Stimulated activated CD8-positive, alpha-beta memory T cell treated with anti-CD3 and anti-CD28 coated beads, Interleukin-4, amount 100 ng/mL, for 24 hours (primary cell): ENCODE results near the gene POMT1.
"Not testable (repeated sequence)": the region's sequence is repeated elsewhere in the genome, so short reads cannot be mapped to it uniquely, and the experiment has no call there.

Experiments used
- DNase-seq: peaks from one replicate; pipeline ENCODE4 v3.0.0-alpha.2; 2020; ENCODE audit warnings: low read depth

The POMT1 gene, protein sequence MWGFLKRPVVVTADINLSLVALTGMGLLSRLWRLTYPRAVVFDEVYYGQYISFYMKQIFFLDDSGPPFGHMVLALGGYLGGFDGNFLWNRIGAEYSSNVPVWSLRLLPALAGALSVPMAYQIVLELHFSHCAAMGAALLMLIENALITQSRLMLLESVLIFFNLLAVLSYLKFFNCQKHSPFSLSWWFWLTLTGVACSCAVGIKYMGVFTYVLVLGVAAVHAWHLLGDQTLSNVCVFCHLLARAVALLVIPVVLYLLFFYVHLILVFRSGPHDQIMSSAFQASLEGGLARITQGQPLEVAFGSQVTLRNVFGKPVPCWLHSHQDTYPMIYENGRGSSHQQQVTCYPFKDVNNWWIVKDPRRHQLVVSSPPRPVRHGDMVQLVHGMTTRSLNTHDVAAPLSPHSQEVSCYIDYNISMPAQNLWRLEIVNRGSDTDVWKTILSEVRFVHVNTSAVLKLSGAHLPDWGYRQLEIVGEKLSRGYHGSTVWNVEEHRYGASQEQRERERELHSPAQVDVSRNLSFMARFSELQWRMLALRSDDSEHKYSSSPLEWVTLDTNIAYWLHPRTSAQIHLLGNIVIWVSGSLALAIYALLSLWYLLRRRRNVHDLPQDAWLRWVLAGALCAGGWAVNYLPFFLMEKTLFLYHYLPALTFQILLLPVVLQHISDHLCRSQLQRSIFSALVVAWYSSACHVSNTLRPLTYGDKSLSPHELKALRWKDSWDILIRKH

DNA sequence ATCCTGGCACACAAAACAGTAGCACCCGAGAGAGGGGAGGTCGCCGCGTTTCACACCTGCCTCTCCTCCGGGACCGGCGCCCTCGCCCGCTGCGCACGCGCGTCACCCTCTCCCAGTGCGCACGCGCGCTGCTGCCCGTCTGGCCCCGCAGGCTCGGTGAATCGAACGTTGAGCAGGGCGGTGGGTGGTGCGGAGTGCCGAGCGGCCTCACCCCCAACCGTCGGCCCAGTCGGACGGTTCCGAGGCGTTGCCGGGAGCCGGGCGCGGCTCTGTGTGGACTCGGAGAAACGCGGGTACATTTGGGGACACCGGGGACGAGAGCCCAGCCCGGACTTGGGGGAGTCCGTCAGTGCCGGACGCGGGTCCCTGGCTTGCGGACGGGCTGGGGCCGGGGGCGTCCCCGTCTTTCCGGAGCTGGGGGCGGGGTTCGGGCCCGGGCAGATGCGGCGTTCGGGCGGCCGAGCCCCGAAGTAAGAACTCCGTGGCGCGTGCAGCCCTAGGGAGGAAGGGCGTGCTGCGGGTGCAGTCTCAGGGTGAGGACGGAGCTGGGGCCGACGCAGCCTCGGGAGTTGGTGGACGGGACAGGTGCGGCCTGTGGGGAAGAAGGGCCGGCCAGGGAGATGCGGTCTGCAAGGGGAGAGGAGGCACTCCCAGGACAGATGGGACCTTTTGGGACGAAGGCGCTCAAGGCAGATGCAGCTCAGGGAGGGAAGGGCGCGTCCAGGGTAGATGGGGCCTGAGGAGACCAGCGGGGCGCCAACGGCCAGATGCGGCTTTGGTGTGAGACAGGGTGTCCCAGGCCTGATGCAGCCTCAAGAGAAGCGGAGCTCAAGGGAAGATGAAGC lies at the start of gene POMT1:
POMT1 (plus strand) TSS at position 138 of the 845 bp plus-strand sequence. CDS start 1,301 bp downstream, outside the sequence.
- peak; percentile 79 for DNase-seq

DNA sequence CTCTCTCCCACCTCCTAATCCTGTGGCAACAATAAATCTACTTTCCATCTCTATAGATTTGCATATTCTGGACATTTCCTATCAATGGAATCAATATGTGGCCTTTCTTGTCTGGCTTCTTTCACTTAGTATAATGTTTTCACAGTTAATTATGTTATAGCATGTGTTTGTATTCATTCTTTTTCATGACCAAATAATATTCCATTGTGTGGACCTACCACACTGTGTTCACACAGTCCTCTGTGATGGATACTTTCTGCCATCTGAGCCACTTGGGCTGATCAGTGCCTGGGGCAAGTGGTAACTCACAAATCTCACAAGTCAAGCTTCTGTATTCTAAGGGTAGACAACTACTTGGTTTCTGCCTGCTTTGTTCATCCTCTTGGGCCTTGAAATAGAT lies 48.7 kb upstream of the POMT1 start:
- no peak for DNase-seq

DNA sequence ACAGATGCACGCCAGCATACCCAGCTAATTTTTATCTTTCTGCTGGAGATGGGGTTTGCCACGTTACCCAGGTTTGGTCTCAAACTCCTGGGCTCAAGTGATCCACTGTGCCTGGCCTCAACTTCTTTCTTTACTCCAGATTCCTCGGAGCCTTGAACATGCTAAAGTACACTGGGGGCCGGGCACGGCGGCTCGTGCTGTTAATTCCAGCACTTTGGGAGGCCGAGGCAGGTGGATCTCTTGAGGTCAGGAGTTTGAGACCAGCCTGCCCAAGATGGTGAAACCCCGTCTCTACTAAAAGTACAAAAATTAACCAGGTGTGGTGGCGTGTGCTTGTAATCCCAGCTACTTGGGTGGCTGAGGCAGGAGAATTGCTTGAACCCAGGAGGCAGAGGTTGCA lies 47.1 kb upstream of the POMT1 start:
- not testable (repeated sequence) for DNase-seq

DNA sequence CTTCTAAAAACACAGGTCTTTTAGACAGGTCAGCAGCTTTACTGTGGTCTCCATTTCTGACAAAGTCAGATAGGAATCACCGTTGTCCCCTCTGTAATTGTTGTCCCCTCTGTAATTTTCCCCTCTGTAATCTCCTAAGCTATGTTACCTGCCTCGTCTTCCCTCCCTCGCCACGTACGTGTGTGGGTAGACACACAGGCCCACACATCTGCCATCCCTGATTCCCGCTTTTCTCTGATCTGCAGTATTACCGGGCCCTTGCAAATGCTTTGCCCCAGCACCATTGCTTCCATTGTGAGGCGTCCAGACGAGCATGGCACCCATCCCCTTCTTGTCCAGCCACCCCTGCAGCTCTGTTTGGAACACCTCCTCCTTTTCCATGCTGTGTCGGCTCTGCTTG lies 45.0 kb upstream of the POMT1 start:
- DNase-seq = no peak

DNA sequence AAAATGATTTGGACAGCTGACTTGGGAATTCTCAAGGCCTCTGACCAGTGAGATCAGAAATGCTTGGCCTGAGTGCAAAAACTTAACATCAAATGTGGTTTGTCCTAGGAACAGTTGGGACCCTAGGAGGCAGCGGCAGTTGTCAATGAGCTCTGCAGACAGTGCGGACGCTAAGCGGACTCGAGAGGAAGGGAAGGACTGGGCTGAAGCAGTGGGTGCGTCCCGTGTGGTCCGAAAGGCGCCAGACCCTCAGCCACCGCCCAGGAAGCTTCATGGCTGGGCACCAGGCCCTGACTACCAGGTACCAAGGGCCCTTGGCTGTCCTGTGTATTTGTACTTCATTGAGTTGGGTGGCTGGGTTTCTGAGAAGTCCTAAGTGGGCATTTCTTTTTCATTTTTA lies 43.7 kb upstream of the POMT1 start:
- DNase-seq = no peak

DNA sequence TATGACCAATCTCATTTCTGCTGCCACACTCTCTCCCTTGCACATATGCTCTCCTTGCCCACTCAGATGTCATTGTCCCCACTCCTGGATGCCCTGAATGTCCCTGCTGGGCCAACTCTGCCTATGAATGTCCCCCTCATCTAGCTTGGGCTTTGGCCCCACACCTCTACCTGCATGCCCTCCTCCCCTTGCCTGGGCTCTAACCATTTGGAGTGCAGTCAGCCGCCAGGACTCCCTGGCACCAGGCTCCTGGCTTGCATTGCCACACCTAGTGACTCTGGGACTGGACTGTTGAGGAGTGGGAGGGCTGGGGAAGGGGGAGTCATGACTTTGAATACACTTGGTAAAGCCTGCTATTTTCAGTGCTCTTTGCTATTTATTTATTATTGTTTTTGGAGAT lies 41.6 kb upstream of the POMT1 start:
- no peak for DNase-seq

DNA sequence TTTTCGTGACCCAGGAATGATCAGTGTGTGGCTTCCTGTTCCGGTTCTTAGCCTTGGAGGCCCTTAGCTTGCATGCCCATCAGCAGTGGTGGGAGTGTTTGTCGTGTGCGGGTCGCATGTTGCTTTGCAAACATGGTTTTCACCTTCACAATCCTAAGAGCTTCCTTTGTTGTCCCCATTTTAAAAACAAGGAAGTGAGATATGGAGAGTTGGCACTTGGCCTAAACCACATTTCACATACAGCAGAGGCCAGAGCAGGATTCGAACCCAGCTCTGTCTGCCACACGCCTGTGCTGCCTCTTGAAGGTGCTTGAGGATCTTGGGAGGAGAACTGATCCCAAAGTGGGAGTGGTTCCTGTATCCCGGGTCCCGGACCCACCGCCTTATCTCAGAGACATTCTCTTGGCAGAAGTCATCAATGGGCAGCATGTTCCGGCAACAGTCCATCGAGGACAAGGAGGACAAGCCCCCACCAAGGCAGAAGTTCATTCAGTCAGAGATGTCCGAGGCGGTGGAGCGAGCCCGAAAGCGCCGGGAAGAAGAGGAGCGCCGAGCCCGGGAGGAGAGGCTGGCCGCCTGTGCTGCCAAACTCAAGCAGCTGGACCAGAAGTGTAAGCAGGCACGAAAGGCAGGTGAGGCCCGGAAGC lies 38.2 kb upstream of the POMT1 start:
- no peak for DNase-seq

DNA sequence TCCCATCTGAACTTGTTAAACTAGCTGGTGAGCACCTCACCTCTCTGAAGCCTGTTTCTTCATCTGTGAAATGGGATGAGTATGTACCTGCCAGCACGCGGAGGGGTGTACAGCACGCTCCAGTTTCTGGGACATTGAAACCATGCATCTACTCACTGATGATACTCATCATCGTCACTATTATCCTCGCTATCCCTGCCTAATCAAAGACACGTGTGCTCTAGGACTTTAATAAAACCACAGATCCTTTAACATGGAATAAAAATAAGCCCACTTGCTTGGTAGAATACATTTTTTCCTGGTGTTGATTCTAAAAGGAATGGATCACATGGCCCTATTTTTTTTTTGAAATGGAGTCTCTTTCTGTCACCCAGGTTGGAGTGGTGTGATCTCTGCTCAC lies 37.3 kb upstream of the POMT1 start:
- no peak for DNase-seq

DNA sequence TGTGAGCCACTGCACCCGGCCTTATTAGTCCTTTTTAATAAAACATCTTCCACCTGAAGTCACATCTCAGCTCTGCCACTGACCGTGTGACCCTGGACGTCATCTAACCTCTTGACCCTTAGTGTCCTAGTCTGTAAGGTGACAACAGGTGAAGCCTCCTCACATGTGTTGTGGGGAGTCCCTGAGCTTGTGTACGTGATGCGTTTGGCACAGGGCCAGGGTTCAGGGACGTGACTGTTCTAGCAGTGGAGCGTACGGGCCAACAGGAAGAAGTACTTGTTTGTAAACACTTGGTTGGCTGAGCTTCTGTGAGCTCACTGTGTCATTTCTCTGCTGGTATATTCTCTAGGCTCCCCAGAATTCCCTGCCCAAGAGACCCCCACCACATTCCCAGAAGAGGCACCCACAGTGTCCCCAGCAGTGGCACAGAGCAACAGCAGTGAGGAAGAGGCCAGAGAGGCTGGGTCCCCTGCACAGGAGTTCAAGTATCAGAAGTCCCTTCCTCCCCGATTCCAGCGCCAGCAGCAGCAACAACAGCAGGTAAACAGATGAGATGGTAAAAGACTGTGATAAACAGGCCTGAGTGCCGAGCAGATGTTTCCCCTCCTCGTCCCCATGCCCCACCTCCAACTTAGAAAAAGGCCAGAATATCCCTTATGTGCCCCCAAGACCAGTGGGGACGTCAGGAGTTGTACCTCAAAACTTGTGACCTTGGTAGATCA lies 35.3 kb upstream of the POMT1 start:
- DNase-seq = no peak

DNA sequence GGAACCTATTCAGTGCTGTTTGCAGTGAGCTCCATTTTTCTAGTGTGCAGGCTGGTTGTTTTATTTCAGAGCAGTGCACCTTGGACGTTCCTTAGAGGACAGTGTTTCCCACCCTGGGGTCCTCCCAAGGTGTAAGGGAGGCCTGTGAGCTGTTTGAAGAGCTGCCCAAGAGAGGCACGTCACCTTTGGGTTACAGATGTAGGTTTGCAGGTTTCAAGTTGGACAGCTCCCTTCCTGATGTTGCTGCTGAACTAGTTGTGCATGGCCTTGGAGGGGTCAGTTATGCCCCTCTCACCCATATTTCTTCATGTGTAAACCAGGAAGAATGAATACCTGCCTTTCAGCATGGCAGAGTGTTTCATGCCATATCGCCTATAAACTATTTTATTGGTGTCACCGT lies 34.7 kb upstream of the POMT1 start:
- DNase-seq = no peak

DNA sequence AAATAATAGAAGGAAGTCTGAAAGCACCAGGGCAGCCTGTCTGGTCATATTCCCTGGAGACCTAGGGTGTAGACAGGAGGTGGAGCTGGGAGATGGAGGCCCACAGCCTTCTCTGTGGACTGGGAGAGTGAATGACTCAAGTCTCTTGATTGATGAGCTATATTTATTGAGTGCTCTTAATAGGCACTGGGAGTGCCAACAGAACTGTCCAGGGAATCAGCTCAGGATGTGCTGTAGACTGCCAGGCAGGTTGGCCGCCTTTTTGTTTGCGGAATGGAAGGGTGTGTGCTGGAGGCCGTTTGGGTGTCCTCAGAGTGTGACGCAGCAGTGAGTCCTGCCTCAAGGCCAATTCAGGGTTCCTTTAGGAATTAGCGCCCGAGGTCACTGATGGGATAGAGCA lies 33.4 kb upstream of the POMT1 start:
- DNase-seq = no peak

DNA sequence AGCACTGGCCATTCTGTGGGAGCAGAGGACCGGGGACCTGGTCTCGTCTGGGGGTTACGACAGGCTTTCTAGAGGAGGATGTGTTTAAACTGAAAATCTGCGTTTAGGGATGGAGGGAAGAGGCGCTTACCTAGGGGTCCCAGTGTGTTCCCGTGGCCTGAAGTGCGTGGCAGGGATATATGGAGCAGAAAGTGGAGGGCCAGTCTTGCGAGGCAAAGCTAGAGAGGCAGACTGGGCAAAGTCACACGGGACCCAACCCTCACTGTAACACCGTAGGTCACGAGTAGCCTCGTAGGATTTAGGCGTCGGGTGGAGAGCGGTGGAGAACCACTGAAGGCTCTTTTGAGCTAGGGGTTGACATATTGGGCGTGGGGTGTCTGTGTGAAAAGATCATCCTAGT lies 32.8 kb upstream of the POMT1 start:
- no peak for DNase-seq

DNA sequence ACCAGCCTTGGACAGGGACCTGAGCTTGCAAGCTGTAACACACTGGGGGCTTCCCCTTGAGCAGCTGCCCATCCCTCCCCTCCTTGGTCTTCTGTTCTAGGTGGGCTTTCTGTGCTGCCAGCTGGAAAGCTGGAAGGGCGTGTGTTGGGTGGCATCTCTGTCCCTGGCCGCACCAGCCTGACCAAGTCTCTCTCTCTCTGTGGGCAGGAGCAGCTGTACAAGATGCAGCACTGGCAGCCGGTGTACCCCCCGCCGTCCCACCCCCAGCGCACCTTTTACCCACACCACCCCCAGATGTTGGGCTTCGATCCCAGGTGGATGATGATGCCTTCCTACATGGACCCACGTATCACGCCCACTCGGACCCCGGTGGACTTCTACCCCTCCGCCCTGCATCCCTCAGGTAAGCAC lies 32.1 kb upstream of the POMT1 start:
- no peak for DNase-seq

DNA sequence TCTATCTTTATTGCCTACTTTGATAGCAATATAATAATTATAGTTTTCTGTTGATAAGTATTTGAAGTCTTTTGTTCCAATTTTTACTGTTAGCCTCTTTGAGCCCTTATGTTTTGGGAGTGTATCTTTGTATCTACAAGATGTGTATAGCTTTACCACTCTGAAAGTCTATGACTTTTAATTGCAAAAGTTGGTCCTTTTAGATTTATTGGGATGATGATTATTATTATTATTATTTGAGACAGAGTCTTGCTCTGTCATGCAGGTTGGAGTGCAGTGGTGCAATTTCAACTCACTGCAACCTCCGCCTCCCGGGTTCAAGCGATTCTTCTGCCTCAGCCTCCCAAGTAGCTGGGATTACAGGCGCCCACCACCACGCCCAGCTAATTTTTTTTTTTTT lies 30.6 kb upstream of the POMT1 start:
- DNase-seq = not testable (repeated sequence)

DNA sequence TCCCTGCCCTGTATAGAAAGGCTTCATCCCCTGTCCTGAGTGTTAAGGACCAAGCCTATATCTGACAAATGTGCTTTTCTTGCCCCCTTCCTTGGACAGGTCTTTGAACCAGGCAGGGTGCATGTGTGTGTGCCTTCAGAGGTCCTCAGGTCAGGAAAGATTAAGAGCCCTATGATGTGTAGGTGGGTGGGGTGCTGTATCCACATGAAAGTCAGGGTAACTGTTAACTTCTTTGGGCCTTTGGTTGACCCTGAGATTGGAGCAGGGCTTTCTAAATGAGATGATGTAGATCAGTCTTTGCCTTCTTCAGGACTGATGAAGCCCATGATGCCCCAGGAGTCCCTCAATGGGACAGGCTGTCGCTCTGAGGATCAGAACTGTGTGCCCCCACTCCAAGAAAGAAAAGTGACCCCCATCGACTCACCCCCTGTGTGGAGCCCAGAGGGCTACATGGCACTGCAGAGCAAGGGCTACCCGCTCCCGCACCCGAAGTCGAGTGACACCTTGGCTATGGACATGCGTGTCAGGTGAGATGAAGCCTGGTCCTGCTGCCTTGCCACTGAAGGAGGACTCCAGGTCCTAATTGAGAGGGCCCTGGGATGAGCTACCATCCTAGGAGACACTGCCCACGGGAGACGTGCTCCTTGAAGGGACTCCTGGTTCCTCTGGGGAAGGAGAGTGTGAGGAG lies 29.4 kb upstream of the POMT1 start:
- DNase-seq = no peak

DNA sequence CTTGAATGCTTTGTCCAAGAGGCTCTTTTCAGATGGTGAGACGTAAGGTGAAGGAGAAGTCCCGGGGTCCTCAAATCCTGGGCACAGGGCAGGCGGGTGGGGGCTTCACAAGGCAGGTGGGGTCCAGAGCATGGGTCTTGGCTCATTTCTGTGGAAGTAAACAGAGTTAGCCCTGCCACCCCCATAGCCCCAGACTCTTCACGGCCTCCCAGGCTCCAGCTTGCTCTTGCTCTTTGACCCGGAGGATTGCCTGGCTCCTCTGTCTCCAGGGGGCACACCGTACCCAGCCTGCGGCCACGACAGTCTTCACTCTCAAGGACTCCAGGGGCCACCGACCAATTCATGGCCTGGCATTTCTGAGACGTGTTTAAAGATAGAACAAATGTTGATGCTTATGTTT lies 28.8 kb upstream of the POMT1 start:
- no peak for DNase-seq

DNA sequence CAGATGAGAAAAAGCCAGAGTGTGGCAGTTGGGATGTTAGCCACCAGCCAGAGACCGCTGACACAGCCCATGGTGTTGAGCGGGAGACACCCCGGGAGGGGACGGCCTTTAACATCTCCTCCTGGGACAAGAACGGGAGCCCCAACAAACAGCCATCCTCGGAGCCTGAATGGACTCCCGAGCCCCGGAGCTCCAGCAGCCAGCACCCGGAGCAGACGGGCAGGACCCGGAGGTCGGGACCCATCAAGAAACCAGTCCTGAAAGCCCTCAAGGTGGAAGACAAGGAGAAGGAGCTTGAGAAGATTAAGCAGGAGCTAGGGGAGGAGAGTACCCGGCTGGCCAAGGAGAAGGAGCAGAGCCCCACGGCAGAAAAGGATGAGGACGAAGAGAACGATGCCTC lies 28.0 kb upstream of the POMT1 start:
- DNase-seq = no peak

DNA sequence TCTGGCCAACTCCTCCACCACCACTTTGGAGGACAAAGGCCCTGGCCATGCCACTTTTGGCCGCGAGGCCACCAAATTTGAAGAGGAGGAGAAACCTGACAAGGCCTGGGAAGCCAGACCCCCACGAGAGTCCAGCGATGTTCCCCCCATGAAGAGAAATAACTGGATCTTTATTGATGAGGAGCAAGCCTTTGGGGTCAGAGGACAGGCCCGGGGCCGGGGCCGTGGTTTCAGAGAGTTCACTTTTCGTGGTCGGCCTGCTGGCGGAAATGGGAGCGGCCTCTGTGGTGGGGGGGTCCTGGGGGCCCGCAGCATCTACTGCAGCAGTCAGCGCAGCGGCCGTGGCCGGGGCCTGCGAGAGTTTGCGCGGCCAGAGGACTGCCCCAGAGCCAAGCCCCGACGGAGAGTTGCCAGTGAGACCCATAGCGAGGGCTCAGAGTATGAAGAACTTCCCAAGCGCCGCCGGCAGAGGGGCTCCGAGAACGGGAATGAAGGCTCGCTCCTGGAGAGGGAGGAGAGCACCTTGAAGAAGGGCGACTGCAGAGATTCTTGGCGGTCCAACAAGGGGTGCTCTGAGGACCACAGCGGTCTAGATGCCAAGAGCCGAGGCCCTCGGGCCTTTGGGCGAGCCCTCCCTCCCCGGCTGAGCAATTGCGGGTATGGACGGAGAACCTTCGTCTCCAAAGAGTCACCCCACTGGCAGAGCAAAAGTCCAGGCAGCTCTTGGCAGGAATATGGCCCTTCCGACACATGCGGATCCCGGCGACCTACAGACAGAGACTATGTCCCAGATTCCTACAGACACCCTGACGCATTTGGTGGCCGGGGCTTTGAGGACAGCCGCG lies 27.4 kb upstream of the POMT1 start:
- no peak for DNase-seq

DNA sequence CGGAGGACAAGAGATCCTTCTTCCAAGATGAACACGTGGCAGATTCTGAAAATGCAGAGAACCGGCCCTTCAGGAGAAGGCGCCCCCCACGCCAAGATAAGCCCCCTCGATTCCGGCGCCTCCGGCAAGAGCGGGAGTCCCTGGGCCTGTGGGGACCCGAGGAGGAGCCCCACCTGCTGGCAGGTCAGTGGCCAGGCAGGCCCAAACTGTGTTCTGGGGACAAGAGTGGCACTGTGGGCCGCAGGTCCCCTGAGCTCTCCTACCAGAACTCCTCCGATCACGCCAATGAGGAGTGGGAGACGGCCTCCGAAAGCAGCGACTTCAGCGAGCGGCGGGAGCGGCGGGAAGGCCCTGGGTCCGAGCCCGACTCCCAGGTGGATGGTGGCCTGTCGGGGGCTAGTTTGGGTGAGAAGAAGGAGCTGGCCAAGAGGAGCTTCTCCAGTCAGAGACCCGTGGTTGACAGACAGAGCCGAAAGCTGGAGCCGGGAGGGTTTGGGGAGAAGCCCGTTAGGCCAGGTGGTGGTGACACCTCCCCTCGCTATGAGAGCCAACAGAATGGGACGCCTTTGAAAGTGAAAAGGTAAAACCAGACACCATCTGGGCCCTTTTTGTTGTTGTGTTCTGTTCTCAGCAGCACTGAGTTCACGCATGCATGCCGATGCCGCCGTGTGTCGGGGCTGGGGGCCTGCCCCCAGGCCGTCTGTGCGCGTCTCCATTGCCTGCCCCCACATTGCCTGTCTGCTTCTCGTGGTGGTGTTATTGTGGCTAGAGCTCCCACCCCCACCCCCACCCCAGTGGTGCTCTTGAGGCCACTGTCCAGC lies 26.6 kb upstream of the POMT1 start:
- no peak for DNase-seq
